ENCODE data around the gene TAP2.

DNA sequence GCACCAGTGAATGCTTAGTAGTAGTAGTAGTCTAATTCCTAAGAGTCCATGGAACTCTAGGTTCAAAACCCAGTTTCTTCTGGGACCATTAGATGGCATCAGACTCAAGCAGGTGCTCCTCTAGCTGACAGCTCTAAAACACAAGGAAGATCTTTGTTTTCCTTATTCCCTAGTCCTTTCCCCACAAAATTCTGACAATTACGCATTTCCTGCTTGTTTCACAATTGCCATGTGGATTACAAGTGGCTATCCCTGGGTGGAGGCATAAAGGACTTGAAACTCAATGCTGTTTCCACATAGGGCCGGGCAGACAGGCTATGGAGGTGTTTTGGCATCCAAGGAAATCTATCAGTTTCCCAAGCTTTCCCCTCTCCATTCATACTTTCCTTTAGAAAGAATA lies 12.6 kb downstream of the TAP2 start:
- TF ChIP-seq, protein P1, sequence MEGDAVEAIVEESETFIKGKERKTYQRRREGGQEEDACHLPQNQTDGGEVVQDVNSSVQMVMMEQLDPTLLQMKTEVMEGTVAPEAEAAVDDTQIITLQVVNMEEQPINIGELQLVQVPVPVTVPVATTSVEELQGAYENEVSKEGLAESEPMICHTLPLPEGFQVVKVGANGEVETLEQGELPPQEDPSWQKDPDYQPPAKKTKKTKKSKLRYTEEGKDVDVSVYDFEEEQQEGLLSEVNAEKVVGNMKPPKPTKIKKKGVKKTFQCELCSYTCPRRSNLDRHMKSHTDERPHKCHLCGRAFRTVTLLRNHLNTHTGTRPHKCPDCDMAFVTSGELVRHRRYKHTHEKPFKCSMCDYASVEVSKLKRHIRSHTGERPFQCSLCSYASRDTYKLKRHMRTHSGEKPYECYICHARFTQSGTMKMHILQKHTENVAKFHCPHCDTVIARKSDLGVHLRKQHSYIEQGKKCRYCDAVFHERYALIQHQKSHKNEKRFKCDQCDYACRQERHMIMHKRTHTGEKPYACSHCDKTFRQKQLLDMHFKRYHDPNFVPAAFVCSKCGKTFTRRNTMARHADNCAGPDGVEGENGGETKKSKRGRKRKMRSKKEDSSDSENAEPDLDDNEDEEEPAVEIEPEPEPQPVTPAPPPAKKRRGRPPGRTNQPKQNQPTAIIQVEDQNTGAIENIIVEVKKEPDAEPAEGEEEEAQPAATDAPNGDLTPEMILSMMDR (IDR thresholded peaks at IDR 0.05): peak in 2 of 4 experiments; percentile 29 to 48
- no peak for TF ChIP-seq POLR2AphosphoS5 (IDR thresholded peaks at IDR 0.05)
